ENCODE results near the gene OVOL2. TPM values are rescaled to one million over a fixed set of nuclear protein-coding genes. Genes with fewer than 3 reads are reported as not detected.
A peak's percentile ranks its signal among the peaks of the same experiment; 100 is the strongest.
"Not testable (repeated sequence)": the region's sequence is repeated elsewhere in the genome, so short reads cannot be mapped to it uniquely, and the experiment has no call there.

The OVOL2 gene
- polyA plus RNA-seq (2013, experiment 1 of 2), result not detected
- polyA plus RNA-seq (2013, experiment 2 of 2), result 0.03 TPM

DNA sequence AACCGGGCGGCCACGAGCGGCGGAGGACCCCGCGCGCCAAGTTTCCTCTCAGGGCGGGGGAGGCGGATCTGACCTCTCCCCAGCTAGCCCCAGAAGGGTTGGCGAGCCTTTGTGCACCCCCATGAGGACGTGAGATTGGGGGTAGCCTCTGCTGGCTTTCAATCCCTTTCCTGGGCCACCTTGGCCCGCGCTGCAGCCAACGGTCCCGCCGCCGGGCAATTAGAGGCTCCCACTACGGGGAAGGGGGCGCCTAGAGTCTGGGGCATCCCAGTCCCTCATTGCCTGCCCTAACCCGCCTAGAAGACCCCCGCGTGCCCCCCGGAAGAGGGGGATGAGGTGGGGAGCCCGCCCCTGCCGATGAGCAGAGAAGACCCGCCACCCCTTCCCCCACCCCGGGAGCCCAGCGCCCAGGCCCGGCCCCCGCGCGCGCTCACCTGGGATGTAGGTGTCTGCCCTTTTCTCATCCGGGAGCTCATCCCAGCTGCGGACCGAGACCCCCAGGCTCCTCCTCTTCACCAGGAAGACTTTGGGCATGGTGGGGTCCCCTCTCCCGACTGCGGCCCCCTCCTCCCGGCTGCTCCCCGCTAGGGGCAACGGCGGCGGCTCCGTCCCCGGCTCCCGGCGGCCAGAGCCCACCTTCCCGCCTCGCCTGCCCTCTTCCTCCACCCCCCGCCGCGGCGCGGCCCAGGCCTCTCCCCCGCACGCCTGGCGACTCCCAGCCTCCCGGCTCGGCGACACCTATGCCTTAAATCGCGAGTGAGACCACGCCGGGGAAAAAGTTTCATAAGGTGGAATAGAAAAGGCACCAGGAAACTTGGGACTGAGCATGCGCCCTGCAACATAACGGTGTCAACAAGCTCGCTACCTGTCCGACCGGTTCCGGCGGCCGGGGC, at the start of gene OVOL2:
TSS of gene OVOL2 (minus strand) at position 816 of the 893 bp plus-strand sequence. CDS start at position 534, 282 bp downstream.
- Histone ChIP-seq H2AK5ac (ENCODE audit: low read depth, low read length) (peak within 1 kb of the TSS; percentile 75), H3K4me2 (ENCODE audit: insufficient read depth, low read length, poor library complexity, severe bottlenecking) (peak within 1 kb of the TSS; percentile 88), H4K91ac (ENCODE audit: low read depth, low read length, poor library complexity) (no peak within 1 kb of the TSS), H2BK120ac (ENCODE audit: low read depth, low read length) (no peak within 1 kb of the TSS), H3K23ac (ENCODE audit: low read depth, low read length, poor library complexity) (peak within 1 kb of the TSS; percentile 91), H3K4me1 (ENCODE audit: control insufficient read depth in 2 of 2, insufficient read depth in 1 of 2, low read depth in 1 of 2, low read length in 2 of 2) (peaks cover 0 to 4% of the 10 kb centered on the region in 2 donors), H3K4me3 (ENCODE audit: low read length in 2 of 2) (peak within 1 kb of the TSS in 1 of 2 donors; percentile 76), H2AFZ (ENCODE audit: low read length) (peak within 1 kb of the TSS; percentile 79), H3K9me3 (replicated peaks in 1 of 2; ENCODE audit: control insufficient read depth in 2 of 2, insufficient read depth in 1 of 2, low read depth in 1 of 2, low read length in 2 of 2) (peaks cover 0 to 5% of the 10 kb centered on the region in 2 donors), H4K8ac (ENCODE audit: low read depth, low read length) (no peak within 1 kb of the TSS), H3K9ac (ENCODE audit: low read depth, low read length, poor library complexity) (peak within 1 kb of the TSS; percentile 44), H3K36me3 (replicated peaks in 1 of 2; ENCODE audit: control insufficient read depth in 2 of 2, insufficient read depth in 2 of 2, low read length in 2 of 2) (no peaks in the 10 kb centered on the region), H3K27me3 (ENCODE audit: control insufficient read depth in 3 of 3, insufficient read depth in 3 of 3, low read depth in 1 of 3, low read length in 3 of 3) (peaks cover 36 to 99% (median 68%) of the 10 kb centered on the region in 3 experiments), H3K18ac (ENCODE audit: low read length) (peak within 1 kb of the TSS; percentile 87), H2BK15ac (ENCODE audit: low read length) (peak within 1 kb of the TSS; percentile 75), H3K4ac (ENCODE audit: low read length) (no peak within 1 kb of the TSS), H2BK5ac (ENCODE audit: low read length) (no peak within 1 kb of the TSS), H3K27ac (replicated peaks; ENCODE audit: low read length) (no peak within 1 kb of the TSS), H2BK12ac (ENCODE audit: low read length) (no peak within 1 kb of the TSS), H3K79me1 (ENCODE audit: low read depth, low read length) (no peaks in the 10 kb centered on the region), H3K14ac (ENCODE audit: low read length) (peak within 1 kb of the TSS; percentile 71)
- DNase-seq (ENCODE audit: low spot score), result no peak
- WGBS, 2 donors (ENCODE audit: extremely low coverage in 2 of 2, insufficient read length in 2 of 2, insufficient replicate concordance in 1 of 2), result no CpG with 5 or more reads among the region's 73 CpGs

DNA sequence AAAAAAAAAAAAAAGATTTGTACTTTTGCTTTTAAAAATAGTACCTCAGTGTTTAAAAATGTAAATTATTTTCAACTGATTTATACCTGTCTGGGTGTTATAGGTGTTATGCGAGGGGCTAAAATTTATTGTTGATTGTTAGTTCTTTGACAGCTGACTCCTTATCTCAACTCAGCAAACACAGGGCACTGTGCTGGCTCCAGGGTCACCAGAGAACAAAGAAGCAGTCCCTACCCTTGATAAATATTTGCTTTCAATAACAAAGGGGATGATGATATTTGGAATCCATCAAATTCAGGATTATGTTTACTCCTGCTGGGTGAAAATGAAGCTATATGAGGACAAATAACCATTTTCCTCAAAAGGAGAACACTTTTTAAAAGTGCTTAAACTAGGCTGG, 45.8 kb upstream of the OVOL2 start:
- H3K4ac ChIP-seq (ENCODE audit: low read length), result no peak overlapping the region
- no peak overlapping the region for H2BK12ac ChIP-seq (ENCODE audit: low read length)
- no peak overlapping the region for H3K23ac ChIP-seq (ENCODE audit: low read depth, low read length, poor library complexity)
- H2AFZ ChIP-seq (ENCODE audit: low read length), result no peak overlapping the region
- no peak overlapping the region for H4K91ac ChIP-seq (ENCODE audit: low read depth, low read length, poor library complexity)
- peaks cover 0 to 4% of the 10 kb centered on the region in 2 donors for H3K4me1 ChIP-seq (ENCODE audit: control insufficient read depth in 2 of 2, insufficient read depth in 1 of 2, low read depth in 1 of 2, low read length in 2 of 2)
- H3K36me3 ChIP-seq (replicated peaks in 1 of 2; ENCODE audit: control insufficient read depth in 2 of 2, insufficient read depth in 2 of 2, low read length in 2 of 2), result no peaks in the 10 kb centered on the region
- no peak overlapping the region for H2BK120ac ChIP-seq (ENCODE audit: low read depth, low read length)
- no CpG with 5 or more reads among the region's 1 CpG for WGBS, 2 donors (ENCODE audit: extremely low coverage in 2 of 2, insufficient read length in 2 of 2, insufficient replicate concordance in 1 of 2)
- H4K8ac ChIP-seq (ENCODE audit: low read depth, low read length), result no peak overlapping the region
- no peaks in the 10 kb centered on the region for H3K9me3 ChIP-seq (replicated peaks in 1 of 2; ENCODE audit: control insufficient read depth in 2 of 2, insufficient read depth in 1 of 2, low read depth in 1 of 2, low read length in 2 of 2)
- H3K27me3 ChIP-seq (ENCODE audit: control insufficient read depth in 3 of 3, insufficient read depth in 3 of 3, low read depth in 1 of 3, low read length in 3 of 3), result peaks cover 0 to 34% (median 0%) of the 10 kb centered on the region in 3 experiments
- no peak overlapping the region for H3K14ac ChIP-seq (ENCODE audit: low read length)
- DNase-seq (ENCODE audit: low spot score), result no peak
- H3K4me3 ChIP-seq (ENCODE audit: low read length in 2 of 2), result no peak overlapping the region
- H3K9ac ChIP-seq (ENCODE audit: low read depth, low read length, poor library complexity), result no peak overlapping the region
- H2AK5ac ChIP-seq (ENCODE audit: low read depth, low read length), result no peak overlapping the region
- no peaks in the 10 kb centered on the region for H3K79me1 ChIP-seq (ENCODE audit: low read depth, low read length)
- no peak overlapping the region for H2BK15ac ChIP-seq (ENCODE audit: low read length)
- H3K18ac ChIP-seq (ENCODE audit: low read length), result no peak overlapping the region
- no peak overlapping the region for H3K27ac ChIP-seq (replicated peaks; ENCODE audit: low read length)
- no peak overlapping the region for H3K4me2 ChIP-seq (ENCODE audit: insufficient read depth, low read length, poor library complexity, severe bottlenecking)
- H2BK5ac ChIP-seq (ENCODE audit: low read length), result no peak overlapping the region

DNA sequence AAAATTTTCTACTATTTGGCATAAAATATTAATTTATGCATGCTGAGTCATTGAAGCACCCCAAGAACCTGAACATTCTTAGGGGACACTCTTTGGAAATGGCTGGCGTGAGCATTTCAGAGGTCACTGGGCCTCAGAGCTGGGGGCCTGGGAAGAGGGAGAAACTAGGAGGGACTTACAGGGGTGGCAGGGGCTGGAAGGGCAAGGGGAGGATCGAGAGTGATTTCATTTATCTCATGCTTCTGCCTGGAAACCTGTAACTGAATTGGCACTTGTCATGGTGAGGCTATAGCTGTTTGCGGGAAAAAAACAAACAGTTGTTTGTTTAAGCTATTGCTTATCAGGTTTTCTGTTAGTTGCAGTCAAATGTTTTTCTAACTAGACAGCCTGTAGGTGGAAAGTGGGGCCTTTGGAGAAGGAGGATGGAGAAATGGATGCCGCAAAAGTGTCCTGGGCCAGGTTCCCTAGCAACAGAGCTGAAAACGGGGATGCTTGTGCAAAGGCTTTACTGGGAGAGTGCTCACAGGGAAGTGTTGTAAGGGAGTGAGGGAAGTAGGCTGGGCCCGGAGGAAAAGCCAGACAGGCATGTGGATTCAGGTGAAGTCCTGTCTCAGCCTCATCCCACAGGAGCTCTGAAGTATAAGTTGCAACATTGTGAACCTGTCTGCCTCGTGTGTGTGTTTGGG, 43.6 kb upstream of the OVOL2 start:
- H3K14ac ChIP-seq (ENCODE audit: low read length), result no peak overlapping the region
- H2BK120ac ChIP-seq (ENCODE audit: low read depth, low read length), result no peak overlapping the region
- peaks cover 0 to 4% of the 10 kb centered on the region in 2 donors for H3K4me1 ChIP-seq (ENCODE audit: control insufficient read depth in 2 of 2, insufficient read depth in 1 of 2, low read depth in 1 of 2, low read length in 2 of 2)
- H3K27me3 ChIP-seq (ENCODE audit: control insufficient read depth in 3 of 3, insufficient read depth in 3 of 3, low read depth in 1 of 3, low read length in 3 of 3), result peaks cover 0 to 31% (median 0%) of the 10 kb centered on the region in 3 experiments
- no peak overlapping the region for H2BK5ac ChIP-seq (ENCODE audit: low read length)
- no peaks in the 10 kb centered on the region for H3K36me3 ChIP-seq (replicated peaks in 1 of 2; ENCODE audit: control insufficient read depth in 2 of 2, insufficient read depth in 2 of 2, low read length in 2 of 2)
- no peak overlapping the region for H3K23ac ChIP-seq (ENCODE audit: low read depth, low read length, poor library complexity)
- no peaks in the 10 kb centered on the region for H3K9me3 ChIP-seq (replicated peaks in 1 of 2; ENCODE audit: control insufficient read depth in 2 of 2, insufficient read depth in 1 of 2, low read depth in 1 of 2, low read length in 2 of 2)
- no peak overlapping the region for H3K9ac ChIP-seq (ENCODE audit: low read depth, low read length, poor library complexity)
- DNase-seq (ENCODE audit: low spot score), result no peak
- H3K4me2 ChIP-seq (ENCODE audit: insufficient read depth, low read length, poor library complexity, severe bottlenecking), result no peak overlapping the region
- no peaks in the 10 kb centered on the region for H3K79me1 ChIP-seq (ENCODE audit: low read depth, low read length)
- no peak overlapping the region for H2AK5ac ChIP-seq (ENCODE audit: low read depth, low read length)
- no peak overlapping the region for H4K8ac ChIP-seq (ENCODE audit: low read depth, low read length)
- H4K91ac ChIP-seq (ENCODE audit: low read depth, low read length, poor library complexity), result no peak overlapping the region
- no peak overlapping the region for H3K27ac ChIP-seq (replicated peaks; ENCODE audit: low read length)
- H3K18ac ChIP-seq (ENCODE audit: low read length), result no peak overlapping the region
- no peak overlapping the region for H3K4ac ChIP-seq (ENCODE audit: low read length)
- no CpG with 5 or more reads among the region's 7 CpGs for WGBS, 2 donors (ENCODE audit: extremely low coverage in 2 of 2, insufficient read length in 2 of 2, insufficient replicate concordance in 1 of 2)
- H2AFZ ChIP-seq (ENCODE audit: low read length), result no peak overlapping the region
- H2BK15ac ChIP-seq (ENCODE audit: low read length), result no peak overlapping the region
- no peak overlapping the region for H2BK12ac ChIP-seq (ENCODE audit: low read length)
- no peak overlapping the region for H3K4me3 ChIP-seq (ENCODE audit: low read length in 2 of 2)

DNA sequence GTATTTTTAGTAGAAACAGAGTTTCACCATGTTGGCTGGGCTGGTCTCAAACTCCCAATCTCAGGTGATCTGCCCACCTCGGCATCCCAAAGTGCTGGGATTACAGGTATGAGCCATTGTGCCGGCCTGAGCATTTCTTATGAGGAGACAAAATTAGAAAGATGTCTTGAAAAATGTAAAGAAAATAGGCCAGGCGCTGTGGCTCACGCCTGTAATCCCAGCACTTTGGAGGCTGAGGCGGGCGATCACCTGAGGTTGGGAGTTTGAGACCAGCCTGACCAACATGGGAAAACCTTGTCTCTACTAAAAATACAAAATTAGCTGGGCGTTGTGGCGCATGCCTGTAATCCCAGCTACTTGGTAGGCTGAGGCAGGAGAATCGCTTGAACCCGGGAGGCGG, 42.9 kb upstream of the OVOL2 start:
- not testable (repeated sequence) for H3K18ac ChIP-seq (ENCODE audit: low read length); H4K91ac ChIP-seq (ENCODE audit: low read depth, low read length, poor library complexity); DNase-seq (ENCODE audit: low spot score); H3K36me3 ChIP-seq (replicated peaks in 1 of 2; ENCODE audit: control insufficient read depth in 2 of 2, insufficient read depth in 2 of 2, low read length in 2 of 2); H3K27ac ChIP-seq (replicated peaks; ENCODE audit: low read length); H4K8ac ChIP-seq (ENCODE audit: low read depth, low read length); H3K14ac ChIP-seq (ENCODE audit: low read length); H2BK15ac ChIP-seq (ENCODE audit: low read length); H3K79me1 ChIP-seq (ENCODE audit: low read depth, low read length); H3K9ac ChIP-seq (ENCODE audit: low read depth, low read length, poor library complexity); H2AFZ ChIP-seq (ENCODE audit: low read length); H2BK5ac ChIP-seq (ENCODE audit: low read length); H3K9me3 ChIP-seq (replicated peaks in 1 of 2; ENCODE audit: control insufficient read depth in 2 of 2, insufficient read depth in 1 of 2, low read depth in 1 of 2, low read length in 2 of 2); H3K4ac ChIP-seq (ENCODE audit: low read length); H2AK5ac ChIP-seq (ENCODE audit: low read depth, low read length); H2BK12ac ChIP-seq (ENCODE audit: low read length); H3K4me1 ChIP-seq (ENCODE audit: control insufficient read depth in 2 of 2, insufficient read depth in 1 of 2, low read depth in 1 of 2, low read length in 2 of 2); H3K23ac ChIP-seq (ENCODE audit: low read depth, low read length, poor library complexity); H3K4me3 ChIP-seq (ENCODE audit: low read length in 2 of 2); H2BK120ac ChIP-seq (ENCODE audit: low read depth, low read length); H3K4me2 ChIP-seq (ENCODE audit: insufficient read depth, low read length, poor library complexity, severe bottlenecking)
- peaks cover 0 to 31% (median 0%) of the 10 kb centered on the region in 3 experiments for H3K27me3 ChIP-seq (ENCODE audit: control insufficient read depth in 3 of 3, insufficient read depth in 3 of 3, low read depth in 1 of 3, low read length in 3 of 3)
- no CpG with 5 or more reads among the region's 11 CpGs for WGBS, 2 donors (ENCODE audit: extremely low coverage in 2 of 2, insufficient read length in 2 of 2, insufficient replicate concordance in 1 of 2)

All from neuronal stem cell (in vitro differentiated cells).